Osteocyte (in vitro differentiated cells): Measurements from ENCODE around the gene L1TD1. TPM values are rescaled to one million over a fixed set of nuclear protein-coding genes. Genes with fewer than 3 reads are reported as not detected.

Experiments
- DNase-seq: peaks from one replicate; pipeline ENCODE4 v3.0.0; 2021; ENCODE audit warnings: mixed read lengths; ENCODE audit not compliant: unreplicated experiment; ENCODE audit errors: extremely low spot score
- H3K27ac Mint-ChIP-seq: one replicate; pipeline ENCODE4 v1.8.0; 2021; ENCODE audit warnings: mild to moderate bottlenecking, mixed read lengths; ENCODE audit not compliant: unreplicated experiment
- H3K27me3 Mint-ChIP-seq: one replicate; pipeline ENCODE4 v1.8.0; 2021; ENCODE audit warnings: mixed read lengths; ENCODE audit not compliant: unreplicated experiment
- H3K36me3 Mint-ChIP-seq: one replicate; pipeline ENCODE4 v1.8.0; 2021; ENCODE audit warnings: mixed read lengths; ENCODE audit not compliant: unreplicated experiment
- H3K4me1 Mint-ChIP-seq: one replicate; pipeline ENCODE4 v1.8.0; 2021; ENCODE audit warnings: mixed read lengths; ENCODE audit not compliant: unreplicated experiment
- H3K4me3 Mint-ChIP-seq: one replicate; pipeline ENCODE4 v1.8.0; 2021; ENCODE audit warnings: mild to moderate bottlenecking, moderate library complexity, mixed read lengths; ENCODE audit not compliant: unreplicated experiment
- H3K9me3 Mint-ChIP-seq: one replicate; pipeline ENCODE4 v1.8.0; 2021; ENCODE audit warnings: mixed read lengths; ENCODE audit not compliant: unreplicated experiment
- total RNA-seq: library from RNA; stranded (reverse); gene quantifications from 2 replicates; pipeline ENCODE4 v1.2.1, GENCODE V29; 2021
- TF ChIP-seq, protein P1 (sequence below): fragments of 200-600 bp; sonication (generic); IDR thresholded peaks from 2 replicates; pipeline ENCODE4 v1.5.0; 2021; ENCODE audit warnings: antibody characterized with exemption, mild to moderate bottlenecking, moderate library complexity

L1TD1 gene
- total RNA-seq, 1 donor from 2014 or later = not detected

DNA sequence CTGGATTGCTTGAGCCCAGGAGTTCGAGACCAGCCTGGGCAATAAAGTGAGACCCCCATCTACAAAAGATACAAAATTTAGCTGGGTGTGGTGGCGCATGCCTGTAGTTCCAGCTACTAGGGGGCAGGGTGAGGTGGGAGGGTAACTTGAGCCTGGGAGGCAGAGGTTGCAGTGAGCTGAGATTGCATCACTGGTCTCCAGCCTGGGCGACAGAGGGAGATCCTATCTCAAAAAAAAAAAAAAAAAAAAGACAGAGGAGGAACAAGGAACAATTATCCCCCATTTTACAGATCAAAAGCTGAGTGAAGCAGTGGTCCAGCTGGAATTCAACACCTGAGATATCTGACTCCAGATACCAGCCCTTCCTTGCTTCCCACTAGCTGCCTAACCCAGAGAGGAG lies 34.8 kb downstream of the L1TD1 start:
- Mint-ChIP-seq H3K4me1 (peaks cover 23% of the 10 kb centered on the region), H3K27ac (no peak overlapping the region), H3K27me3 (no peaks in the 10 kb centered on the region), H3K36me3 (no peaks in the 10 kb centered on the region), H3K4me3 (no peak overlapping the region), H3K9me3 (no peaks in the 10 kb centered on the region)
- TF ChIP-seq, protein P1, sequence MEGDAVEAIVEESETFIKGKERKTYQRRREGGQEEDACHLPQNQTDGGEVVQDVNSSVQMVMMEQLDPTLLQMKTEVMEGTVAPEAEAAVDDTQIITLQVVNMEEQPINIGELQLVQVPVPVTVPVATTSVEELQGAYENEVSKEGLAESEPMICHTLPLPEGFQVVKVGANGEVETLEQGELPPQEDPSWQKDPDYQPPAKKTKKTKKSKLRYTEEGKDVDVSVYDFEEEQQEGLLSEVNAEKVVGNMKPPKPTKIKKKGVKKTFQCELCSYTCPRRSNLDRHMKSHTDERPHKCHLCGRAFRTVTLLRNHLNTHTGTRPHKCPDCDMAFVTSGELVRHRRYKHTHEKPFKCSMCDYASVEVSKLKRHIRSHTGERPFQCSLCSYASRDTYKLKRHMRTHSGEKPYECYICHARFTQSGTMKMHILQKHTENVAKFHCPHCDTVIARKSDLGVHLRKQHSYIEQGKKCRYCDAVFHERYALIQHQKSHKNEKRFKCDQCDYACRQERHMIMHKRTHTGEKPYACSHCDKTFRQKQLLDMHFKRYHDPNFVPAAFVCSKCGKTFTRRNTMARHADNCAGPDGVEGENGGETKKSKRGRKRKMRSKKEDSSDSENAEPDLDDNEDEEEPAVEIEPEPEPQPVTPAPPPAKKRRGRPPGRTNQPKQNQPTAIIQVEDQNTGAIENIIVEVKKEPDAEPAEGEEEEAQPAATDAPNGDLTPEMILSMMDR = no peak
- DNase-seq = no peak

DNA sequence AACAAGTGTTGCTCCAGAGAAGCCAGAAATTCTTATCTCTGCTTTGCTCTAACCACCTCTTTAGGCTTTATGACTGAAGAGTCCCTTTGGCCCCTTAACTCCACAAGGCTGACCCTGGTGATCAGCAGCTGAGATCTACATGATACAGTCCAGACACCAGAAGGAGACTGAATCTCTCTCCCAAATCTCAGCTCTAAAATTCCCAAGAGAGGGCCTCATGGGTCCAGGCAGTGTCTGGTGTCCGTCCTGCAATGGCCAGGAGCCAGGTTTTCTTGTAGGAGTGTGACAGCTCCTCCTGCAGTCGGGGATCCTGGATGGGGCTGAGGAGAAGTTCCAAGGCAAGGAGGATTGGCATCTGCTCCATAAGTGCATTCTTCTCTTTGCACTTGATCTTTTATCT lies 35.3 kb downstream of the L1TD1 start:
- no peaks in the 10 kb centered on the region for H3K9me3 Mint-ChIP-seq
- no peak for DNase-seq
- no peaks in the 10 kb centered on the region for H3K27me3 Mint-ChIP-seq
- H3K27ac Mint-ChIP-seq = no peak overlapping the region
- H3K4me1 Mint-ChIP-seq = peaks cover 23% of the 10 kb centered on the region
- H3K4me3 Mint-ChIP-seq = no peak overlapping the region
- H3K36me3 Mint-ChIP-seq = no peaks in the 10 kb centered on the region
- TF ChIP-seq, protein P1 = no peak

DNA sequence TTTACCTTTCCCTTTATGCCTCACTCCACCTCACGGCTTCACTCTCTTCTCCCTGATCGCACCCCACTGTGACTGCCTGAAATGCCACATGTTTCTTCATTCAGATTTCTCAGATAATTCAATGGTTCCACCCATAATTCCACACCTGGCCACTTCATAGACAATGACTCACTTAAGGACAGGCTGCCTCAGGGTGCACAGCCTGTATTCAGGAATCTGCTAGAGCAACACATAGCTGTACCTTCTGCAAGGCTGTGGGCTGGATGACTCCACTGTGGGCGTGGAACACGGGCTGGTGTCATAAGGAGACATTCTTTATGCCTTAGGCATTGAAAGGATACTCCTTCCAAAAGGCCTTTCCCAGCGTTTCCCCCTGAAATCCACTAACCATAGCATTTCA lies 36.1 kb downstream of the L1TD1 start:
- no peak overlapping the region for H3K4me3 Mint-ChIP-seq
- H3K9me3 Mint-ChIP-seq = no peaks in the 10 kb centered on the region
- no peak for DNase-seq
- H3K36me3 Mint-ChIP-seq = no peaks in the 10 kb centered on the region
- no peak overlapping the region for H3K27ac Mint-ChIP-seq
- H3K27me3 Mint-ChIP-seq = no peaks in the 10 kb centered on the region
- H3K4me1 Mint-ChIP-seq = peaks cover 23% of the 10 kb centered on the region
- TF ChIP-seq, protein P1 = no peak

DNA sequence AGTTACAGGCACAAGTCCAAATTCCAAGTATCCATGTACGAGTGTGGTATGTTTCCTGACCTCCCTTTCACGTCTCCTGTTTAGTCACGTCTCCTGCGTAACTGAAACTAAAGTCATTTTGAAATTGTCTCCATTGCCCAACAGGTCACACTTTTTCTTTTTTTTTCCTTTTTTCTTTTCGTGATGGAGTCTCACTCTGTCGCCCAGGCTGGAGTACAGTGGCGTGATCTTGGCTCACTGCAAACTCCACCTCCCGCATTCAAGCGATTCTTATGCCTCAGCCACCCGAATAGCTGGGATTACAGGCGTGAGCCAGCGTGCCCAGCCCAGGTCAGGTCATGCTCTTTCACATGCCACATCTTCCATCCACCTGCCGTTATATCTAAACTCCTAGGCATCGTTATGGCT lies 38.2 kb downstream of the L1TD1 start:
- no peak for DNase-seq
- no peaks in the 10 kb centered on the region for H3K9me3 Mint-ChIP-seq
- no peak overlapping the region for H3K4me3 Mint-ChIP-seq
- TF ChIP-seq, protein P1 = no peak
- H3K27ac Mint-ChIP-seq = no peak overlapping the region
- no peaks in the 10 kb centered on the region for H3K27me3 Mint-ChIP-seq
- no peaks in the 10 kb centered on the region for H3K36me3 Mint-ChIP-seq
- H3K4me1 Mint-ChIP-seq = peaks cover 33% of the 10 kb centered on the region

DNA sequence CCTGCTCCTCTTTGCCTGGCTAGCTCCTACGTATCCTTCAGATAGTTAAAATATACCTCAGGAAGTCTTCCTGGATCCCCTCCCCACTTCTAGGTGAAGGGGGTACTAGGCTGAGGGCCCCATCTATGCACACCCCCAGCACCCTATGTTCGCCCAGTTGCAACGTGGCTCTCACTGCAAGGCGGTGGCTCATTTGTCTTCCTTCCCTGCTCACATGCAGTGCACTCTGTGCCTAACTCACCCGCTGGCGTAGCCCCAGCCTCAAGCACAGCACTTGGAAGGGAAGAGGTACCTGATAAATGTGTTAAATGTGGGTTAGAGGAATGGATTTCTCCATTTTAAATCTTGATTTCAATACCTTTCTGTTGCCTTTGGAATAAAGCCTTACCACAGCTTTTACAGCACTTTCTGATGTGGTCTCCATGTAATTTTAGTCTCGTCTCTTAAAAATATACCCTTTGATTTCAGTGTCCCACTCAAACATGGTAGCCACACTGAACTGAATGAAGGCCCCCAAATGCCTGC lies 39.3 kb downstream of the L1TD1 start:
- H3K36me3 Mint-ChIP-seq = no peaks in the 10 kb centered on the region
- peaks cover 36% of the 10 kb centered on the region for H3K4me1 Mint-ChIP-seq
- H3K27me3 Mint-ChIP-seq = no peaks in the 10 kb centered on the region
- DNase-seq = no peak
- no peak overlapping the region for H3K4me3 Mint-ChIP-seq
- H3K9me3 Mint-ChIP-seq = no peaks in the 10 kb centered on the region
- no peak overlapping the region for H3K27ac Mint-ChIP-seq
- TF ChIP-seq, protein P1 = no peak
